ENCODE results near the gene TTC28.

DNA sequence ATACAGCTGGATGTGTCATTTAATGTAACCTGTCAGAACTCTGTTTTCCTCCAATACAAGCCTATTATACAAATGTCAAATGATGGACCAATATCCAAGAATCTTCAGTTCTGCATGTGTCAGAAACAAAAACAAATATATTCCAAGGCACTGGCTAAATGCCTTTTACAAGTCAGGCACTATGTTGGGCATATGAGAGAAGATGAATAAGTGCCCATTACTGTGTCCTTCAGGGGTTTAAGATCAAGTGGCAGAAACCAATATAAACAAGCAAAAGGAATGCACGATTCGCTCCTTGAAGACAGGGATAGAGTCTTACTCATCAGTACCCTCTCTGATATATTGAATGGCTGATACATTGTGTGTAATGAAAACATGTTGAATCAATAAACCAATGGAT lies 254.4 kb downstream of the TTC28 start:
- TF ChIP-seq, protein P1, sequence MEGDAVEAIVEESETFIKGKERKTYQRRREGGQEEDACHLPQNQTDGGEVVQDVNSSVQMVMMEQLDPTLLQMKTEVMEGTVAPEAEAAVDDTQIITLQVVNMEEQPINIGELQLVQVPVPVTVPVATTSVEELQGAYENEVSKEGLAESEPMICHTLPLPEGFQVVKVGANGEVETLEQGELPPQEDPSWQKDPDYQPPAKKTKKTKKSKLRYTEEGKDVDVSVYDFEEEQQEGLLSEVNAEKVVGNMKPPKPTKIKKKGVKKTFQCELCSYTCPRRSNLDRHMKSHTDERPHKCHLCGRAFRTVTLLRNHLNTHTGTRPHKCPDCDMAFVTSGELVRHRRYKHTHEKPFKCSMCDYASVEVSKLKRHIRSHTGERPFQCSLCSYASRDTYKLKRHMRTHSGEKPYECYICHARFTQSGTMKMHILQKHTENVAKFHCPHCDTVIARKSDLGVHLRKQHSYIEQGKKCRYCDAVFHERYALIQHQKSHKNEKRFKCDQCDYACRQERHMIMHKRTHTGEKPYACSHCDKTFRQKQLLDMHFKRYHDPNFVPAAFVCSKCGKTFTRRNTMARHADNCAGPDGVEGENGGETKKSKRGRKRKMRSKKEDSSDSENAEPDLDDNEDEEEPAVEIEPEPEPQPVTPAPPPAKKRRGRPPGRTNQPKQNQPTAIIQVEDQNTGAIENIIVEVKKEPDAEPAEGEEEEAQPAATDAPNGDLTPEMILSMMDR (IDR thresholded peaks at IDR 0.05; ENCODE audit: low read depth, low read length) = no peak
- TF ChIP-seq, protein P2, sequence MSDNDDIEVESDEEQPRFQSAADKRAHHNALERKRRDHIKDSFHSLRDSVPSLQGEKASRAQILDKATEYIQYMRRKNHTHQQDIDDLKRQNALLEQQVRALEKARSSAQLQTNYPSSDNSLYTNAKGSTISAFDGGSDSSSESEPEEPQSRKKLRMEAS (IDR thresholded peaks at IDR 0.05; ENCODE audit: low read depth, low read length) = no peak
- TF ChIP-seq POLR2A (IDR thresholded peaks at IDR 0.05; ENCODE audit: extremely low read depth, insufficient read length) = no peak
- no peak for TF ChIP-seq MYC (IDR thresholded peaks at IDR 0.05; ENCODE audit: low read depth, low read length)

All from NB4 (cell line).